GM23338 (cell line): ENCODE measurements around the gene LAPTM5. TPM values are rescaled to one million over a fixed set of nuclear protein-coding genes. Genes with fewer than 3 reads are reported as not detected.

ENCODE experiments used
- polyA plus RNA-seq: library from polyadenylated mRNA; unstranded; fragments of >200 nt; fragmentation: Nextera tagmentation; extraction: Ambion mirVana; gene quantifications from 2 replicates; pipeline ENCODE4 v1.2.1, GENCODE V29; 2016
- total RNA-seq: library from RNA; depleted of rRNA; stranded (reverse); fragments of >200 nt; shearing (Covaris generic); gene quantifications from 2 replicates; pipeline ENCODE4 v1.2.3, GENCODE V29; 2014
- TF ChIP-seq, protein P1 (sequence below), 2 experiments: fragments of 200-600 bp in 1 of 2; sonication (generic) in 1 of 2; conservative IDR thresholded peaks; 2 replicates each; pipeline versions ENCODE4 v1.5.1 to v1.6.1; 2016 to 2017; ENCODE audit warnings: antibody characterized with exemption in 2 of 2, low read depth in 2 of 2, mild to moderate bottlenecking in 2 of 2, moderate library complexity in 1 of 2
- TF ChIP-seq, protein P2 (sequence below): fragments of 250-450 bp; sonication (Bioruptor Pico); IDR thresholded peaks from 2 replicates; pipeline ENCODE4 v1.5.0; 2020; ENCODE audit warnings: mild to moderate bottlenecking, moderate library complexity
- TF ChIP-seq, protein P3 (sequence below): IDR thresholded peaks from one replicate; pipeline ENCODE4 v1.6.1; 2018; ENCODE audit warnings: antibody characterized with exemption; ENCODE audit not compliant: unreplicated experiment

The LAPTM5 gene
- total and polyA plus RNA-seq, 2 experiments from 2014 or later, result 0.21 TPM; not detected in 1

DNA sequence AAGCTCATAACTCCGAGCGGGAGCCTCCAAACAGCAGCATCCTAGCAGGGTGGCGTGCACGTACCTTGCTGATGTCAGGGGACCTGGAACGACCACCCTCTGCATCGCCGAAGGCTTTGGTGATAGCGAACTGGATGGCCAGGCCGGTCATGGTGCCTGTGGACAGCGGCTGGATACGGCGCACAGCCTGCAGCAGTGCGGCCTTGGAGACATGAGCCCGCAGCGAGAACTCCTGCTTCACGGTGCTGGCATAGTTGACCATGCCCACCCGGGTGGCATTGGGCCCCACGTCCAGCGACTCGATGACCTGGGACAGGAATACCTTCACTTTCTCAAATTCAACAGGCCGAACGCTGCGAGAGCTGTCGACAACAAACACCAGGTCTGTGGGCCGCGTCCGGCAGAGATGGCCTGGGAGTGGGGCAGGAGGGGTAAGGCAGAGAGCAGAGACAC lies 36.2 kb downstream of the LAPTM5 start (continued):
- TF ChIP-seq, protein P1, sequence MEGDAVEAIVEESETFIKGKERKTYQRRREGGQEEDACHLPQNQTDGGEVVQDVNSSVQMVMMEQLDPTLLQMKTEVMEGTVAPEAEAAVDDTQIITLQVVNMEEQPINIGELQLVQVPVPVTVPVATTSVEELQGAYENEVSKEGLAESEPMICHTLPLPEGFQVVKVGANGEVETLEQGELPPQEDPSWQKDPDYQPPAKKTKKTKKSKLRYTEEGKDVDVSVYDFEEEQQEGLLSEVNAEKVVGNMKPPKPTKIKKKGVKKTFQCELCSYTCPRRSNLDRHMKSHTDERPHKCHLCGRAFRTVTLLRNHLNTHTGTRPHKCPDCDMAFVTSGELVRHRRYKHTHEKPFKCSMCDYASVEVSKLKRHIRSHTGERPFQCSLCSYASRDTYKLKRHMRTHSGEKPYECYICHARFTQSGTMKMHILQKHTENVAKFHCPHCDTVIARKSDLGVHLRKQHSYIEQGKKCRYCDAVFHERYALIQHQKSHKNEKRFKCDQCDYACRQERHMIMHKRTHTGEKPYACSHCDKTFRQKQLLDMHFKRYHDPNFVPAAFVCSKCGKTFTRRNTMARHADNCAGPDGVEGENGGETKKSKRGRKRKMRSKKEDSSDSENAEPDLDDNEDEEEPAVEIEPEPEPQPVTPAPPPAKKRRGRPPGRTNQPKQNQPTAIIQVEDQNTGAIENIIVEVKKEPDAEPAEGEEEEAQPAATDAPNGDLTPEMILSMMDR (conservative IDR thresholded peaks at IDR 0.05; ENCODE audit: low read depth in 2 of 2), result no peak
- TF ChIP-seq, protein P2, sequence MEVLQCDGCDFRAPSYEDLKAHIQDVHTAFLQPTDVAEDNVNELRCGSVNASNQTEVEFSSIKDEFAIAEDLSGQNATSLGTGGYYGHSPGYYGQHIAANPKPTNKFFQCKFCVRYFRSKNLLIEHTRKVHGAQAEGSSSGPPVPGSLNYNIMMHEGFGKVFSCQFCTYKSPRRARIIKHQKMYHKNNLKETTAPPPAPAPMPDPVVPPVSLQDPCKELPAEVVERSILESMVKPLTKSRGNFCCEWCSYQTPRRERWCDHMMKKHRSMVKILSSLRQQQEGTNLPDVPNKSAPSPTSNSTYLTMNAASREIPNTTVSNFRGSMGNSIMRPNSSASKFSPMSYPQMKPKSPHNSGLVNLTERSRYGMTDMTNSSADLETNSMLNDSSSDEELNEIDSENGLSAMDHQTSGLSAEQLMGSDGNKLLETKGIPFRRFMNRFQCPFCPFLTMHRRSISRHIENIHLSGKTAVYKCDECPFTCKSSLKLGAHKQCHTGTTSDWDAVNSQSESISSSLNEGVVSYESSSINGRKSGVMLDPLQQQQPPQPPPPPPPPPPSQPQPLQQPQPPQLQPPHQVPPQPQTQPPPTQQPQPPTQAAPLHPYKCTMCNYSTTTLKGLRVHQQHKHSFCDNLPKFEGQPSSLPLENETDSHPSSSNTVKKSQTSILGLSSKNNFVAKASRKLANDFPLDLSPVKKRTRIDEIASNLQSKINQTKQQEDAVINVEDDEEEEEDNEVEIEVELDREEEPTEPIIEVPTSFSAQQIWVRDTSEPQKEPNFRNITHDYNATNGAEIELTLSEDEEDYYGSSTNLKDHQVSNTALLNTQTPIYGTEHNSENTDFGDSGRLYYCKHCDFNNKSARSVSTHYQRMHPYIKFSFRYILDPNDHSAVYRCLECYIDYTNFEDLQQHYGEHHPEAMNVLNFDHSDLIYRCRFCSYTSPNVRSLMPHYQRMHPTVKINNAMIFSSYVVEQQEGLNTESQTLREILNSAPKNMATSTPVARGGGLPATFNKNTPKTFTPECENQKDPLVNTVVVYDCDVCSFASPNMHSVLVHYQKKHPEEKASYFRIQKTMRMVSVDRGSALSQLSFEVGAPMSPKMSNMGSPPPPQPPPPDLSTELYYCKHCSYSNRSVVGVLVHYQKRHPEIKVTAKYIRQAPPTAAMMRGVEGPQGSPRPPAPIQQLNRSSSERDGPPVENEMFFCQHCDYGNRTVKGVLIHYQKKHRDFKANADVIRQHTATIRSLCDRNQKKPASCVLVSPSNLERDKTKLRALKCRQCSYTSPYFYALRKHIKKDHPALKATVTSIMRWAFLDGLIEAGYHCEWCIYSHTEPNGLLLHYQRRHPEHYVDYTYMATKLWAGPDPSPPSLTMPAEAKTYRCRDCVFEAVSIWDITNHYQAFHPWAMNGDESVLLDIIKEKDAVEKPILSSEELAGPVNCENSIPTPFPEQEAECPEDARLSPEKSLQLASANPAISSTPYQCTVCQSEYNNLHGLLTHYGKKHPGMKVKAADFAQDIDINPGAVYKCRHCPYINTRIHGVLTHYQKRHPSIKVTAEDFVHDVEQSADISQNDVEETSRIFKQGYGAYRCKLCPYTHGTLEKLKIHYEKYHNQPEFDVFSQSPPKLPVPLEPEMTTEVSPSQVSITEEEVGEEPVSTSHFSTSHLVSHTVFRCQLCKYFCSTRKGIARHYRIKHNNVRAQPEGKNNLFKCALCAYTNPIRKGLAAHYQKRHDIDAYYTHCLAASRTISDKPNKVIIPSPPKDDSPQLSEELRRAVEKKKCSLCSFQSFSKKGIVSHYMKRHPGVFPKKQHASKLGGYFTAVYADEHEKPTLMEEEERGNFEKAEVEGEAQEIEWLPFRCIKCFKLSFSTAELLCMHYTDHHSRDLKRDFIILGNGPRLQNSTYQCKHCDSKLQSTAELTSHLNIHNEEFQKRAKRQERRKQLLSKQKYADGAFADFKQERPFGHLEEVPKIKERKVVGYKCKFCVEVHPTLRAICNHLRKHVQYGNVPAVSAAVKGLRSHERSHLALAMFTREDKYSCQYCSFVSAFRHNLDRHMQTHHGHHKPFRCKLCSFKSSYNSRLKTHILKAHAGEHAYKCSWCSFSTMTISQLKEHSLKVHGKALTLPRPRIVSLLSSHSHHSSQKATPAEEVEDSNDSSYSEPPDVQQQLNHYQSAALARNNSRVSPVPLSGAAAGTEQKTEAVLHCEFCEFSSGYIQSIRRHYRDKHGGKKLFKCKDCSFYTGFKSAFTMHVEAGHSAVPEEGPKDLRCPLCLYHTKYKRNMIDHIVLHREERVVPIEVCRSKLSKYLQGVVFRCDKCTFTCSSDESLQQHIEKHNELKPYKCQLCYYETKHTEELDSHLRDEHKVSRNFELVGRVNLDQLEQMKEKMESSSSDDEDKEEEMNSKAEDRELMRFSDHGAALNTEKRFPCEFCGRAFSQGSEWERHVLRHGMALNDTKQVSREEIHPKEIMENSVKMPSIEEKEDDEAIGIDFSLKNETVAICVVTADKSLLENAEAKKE (CRISPR knock-in tag), result no peak
- TF ChIP-seq, protein P3, sequence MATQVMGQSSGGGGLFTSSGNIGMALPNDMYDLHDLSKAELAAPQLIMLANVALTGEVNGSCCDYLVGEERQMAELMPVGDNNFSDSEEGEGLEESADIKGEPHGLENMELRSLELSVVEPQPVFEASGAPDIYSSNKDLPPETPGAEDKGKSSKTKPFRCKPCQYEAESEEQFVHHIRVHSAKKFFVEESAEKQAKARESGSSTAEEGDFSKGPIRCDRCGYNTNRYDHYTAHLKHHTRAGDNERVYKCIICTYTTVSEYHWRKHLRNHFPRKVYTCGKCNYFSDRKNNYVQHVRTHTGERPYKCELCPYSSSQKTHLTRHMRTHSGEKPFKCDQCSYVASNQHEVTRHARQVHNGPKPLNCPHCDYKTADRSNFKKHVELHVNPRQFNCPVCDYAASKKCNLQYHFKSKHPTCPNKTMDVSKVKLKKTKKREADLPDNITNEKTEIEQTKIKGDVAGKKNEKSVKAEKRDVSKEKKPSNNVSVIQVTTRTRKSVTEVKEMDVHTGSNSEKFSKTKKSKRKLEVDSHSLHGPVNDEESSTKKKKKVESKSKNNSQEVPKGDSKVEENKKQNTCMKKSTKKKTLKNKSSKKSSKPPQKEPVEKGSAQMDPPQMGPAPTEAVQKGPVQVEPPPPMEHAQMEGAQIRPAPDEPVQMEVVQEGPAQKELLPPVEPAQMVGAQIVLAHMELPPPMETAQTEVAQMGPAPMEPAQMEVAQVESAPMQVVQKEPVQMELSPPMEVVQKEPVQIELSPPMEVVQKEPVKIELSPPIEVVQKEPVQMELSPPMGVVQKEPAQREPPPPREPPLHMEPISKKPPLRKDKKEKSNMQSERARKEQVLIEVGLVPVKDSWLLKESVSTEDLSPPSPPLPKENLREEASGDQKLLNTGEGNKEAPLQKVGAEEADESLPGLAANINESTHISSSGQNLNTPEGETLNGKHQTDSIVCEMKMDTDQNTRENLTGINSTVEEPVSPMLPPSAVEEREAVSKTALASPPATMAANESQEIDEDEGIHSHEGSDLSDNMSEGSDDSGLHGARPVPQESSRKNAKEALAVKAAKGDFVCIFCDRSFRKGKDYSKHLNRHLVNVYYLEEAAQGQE, result no peak
